SK-MEL-5 (cell line): ENCODE measurements around the gene CCIN. TPM values are rescaled to one million over a fixed set of nuclear protein-coding genes. Genes with fewer than 3 reads are reported as not detected.
A peak's percentile ranks its signal among the peaks of the same experiment; 100 is the strongest.
"Not testable (repeated sequence)": the region's sequence is repeated elsewhere in the genome, so short reads cannot be mapped to it uniquely, and the experiment has no call there.

ENCODE experiments used
- DNase-seq: peaks from one replicate; pipeline ENCODE4 v3.0.0-alpha.2; 2016; ENCODE audit warnings: low read depth, low spot score
- in situ Hi-C: cut with HindIII; loops from 2 replicates; pipeline ENCODE4 v1.10.0; 2016; ENCODE audit warnings: low sequenced_read_pairs, high pct_unique_total_duplicates, low pct_unique_long_range_greater_than_20kb
- polyA plus RNA-seq, 2 experiments: library from polyadenylated mRNA; depleted of rRNA; stranded (reverse); fragments of >200 nt; gene quantifications; 2 replicates each; pipeline ENCODE4 v1.2.3, GENCODE V29; 2015
- total RNA-seq: library from RNA; depleted of rRNA; stranded (reverse); fragments of >200 nt; shearing (Covaris generic); gene quantifications from 2 replicates; pipeline ENCODE4 v1.2.3, GENCODE V29; 2014; rRNA removed

The CCIN gene
- total RNA-seq = not detected in 2 replicates
- polyA plus RNA-seq (2015; cell fraction: cytosol; rRNA removed) = not detected in 2 replicates
- not detected in 2 replicates for polyA plus RNA-seq (2015; cell fraction: nucleus; rRNA removed)

DNA sequence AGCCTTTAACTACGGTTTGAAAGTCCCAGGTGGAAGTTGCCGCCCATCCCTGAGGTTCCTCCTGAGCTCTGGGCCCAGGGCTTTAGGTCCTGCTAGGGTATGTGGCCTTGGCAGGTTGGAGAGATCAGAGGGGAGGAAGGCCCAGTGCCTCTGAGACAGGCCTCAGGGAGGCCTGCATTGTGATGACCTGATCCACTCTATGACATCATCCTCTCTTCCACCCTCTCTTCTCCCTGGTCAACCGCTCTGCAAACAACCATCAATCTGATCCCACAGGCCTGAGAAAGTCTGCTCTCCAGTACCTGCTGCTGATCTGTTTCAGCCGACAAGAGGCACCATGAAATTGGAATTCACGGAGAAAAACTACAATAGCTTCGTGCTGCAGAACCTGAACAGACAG, at the start of gene CCIN:
CCIN (plus strand) TSS at position 223 of the 400 bp plus-strand sequence; CDS start at position 338, 115 bp downstream.
- in situ Hi-C loops = no loop called here
- no peak for DNase-seq

DNA sequence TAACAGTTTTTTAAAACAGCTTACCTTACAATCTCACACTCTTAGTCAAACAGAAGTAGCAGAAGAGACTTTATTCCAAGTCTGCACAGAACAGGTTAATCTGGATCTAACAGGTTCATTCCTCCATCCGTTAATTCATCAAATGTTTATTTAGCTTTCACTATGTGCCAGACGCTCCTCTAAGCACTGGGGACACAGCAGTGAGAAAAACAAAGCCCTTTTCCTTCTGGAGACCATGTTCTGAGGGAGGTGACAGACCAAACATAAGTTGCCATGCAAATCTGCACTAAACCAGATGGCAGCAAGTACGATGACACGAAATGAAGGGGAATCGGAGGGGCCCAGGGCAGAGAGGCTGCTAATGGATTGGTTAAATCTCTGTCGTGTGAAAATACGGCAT, 49.7 kb upstream of the CCIN start:
- in situ Hi-C loops = no loop called here

DNA sequence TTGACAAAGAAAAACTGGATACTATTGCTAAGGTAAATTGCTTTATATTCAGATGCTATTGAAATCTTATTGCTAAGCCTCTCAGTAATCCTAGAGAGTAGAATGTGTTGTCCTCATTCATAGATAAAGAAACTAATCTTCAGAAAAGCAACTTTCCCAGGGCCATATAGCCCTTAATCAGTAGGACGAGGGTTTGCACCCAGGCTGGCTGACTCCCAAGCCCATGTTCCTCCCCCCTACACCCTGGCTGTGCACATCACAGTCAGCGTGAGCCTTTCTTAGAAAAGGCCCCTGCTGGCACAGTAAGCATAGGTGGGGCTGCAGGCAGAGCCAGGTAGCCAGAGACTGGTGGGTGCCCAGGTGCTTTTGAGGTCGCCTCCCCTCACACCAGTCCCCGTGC, 48.5 kb upstream of the CCIN start:
- no peak for DNase-seq
- in situ Hi-C loops = no loop called here

More for the DNA sequence above, 49.7 kb upstream of the CCIN start:
- no peak for DNase-seq

DNA sequence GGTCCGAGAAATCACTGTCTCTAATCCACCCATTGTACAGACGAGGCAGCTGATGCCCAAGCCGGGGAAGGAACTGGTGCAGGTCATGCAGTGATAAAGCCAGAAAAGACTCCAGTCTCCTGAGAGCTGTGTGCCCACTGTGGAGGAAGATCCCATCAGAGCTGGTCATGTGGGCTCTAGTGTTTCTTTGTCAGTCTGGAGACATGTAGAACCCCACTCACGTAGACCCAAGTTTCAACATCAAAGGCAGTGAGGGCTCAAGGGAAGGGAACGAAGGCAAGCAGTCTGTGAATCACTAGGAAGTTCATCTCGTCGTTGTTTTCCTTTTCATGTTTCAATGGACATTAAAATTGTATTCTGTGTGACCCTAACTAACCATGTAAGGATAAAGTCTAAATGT, 47.2 kb upstream of the CCIN start:
- in situ Hi-C loops = no loop called here
- no peak for DNase-seq

DNA sequence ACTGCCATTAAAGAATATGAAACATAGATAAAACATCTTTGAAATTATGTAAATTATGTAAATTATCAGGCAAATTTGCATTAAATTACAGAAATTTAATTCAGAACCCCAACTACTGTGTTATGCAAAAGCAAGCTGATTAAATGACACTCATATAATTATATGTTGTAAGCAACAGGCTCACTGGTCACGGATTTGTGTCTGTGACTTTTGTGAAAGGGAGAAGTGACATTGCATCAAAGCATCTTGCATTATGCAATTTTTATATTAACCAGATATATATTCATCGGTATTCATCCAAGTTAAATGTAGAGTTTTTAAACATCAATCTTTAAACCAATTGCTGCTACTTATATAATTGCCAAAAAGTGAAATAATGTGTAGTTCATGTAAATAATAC, 45.7 kb upstream of the CCIN start:
- in situ Hi-C loops = no loop called here

DNA sequence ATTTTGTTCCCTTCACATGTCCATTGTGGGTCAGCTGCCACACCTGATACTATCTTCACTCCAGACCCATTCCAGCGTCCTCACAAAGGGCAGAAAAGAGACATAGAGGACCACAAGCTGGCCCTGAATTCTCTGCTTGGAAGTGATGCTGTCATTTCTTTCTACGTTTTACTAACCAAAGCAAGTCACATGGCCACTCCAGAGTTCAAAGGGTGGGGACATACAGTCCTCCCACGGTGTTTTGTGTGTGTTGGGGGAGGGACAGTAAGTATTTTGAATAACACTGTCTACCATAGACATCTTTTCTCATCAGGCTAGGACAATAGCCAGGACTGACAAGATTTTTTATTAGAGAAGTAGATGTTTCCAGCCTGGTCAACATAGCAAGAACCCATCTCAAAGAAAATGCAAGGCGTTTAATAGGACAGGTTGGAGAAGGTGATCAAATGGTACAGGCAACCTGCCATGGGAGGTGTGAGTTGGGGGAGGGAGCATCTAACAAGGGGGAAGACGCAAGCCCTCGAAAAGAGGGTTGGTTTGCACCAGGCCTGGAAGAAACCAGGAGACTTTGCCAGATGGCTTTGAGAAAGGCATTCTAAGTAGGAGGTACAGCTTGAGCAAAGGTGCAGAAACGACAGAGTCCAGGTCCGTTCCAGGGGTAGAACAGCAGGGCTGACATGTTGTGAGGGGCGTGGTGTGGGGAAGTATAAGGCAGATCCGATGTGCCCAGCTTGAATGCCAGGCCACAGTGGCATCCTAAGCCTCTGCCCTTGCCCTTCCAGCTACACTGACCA, 43.9 kb upstream of the CCIN start:
- in situ Hi-C loops = no loop called here
- DNase-seq = no peak

More for the DNA sequence above, 45.7 kb upstream of the CCIN start:
- DNase-seq = no peak

DNA sequence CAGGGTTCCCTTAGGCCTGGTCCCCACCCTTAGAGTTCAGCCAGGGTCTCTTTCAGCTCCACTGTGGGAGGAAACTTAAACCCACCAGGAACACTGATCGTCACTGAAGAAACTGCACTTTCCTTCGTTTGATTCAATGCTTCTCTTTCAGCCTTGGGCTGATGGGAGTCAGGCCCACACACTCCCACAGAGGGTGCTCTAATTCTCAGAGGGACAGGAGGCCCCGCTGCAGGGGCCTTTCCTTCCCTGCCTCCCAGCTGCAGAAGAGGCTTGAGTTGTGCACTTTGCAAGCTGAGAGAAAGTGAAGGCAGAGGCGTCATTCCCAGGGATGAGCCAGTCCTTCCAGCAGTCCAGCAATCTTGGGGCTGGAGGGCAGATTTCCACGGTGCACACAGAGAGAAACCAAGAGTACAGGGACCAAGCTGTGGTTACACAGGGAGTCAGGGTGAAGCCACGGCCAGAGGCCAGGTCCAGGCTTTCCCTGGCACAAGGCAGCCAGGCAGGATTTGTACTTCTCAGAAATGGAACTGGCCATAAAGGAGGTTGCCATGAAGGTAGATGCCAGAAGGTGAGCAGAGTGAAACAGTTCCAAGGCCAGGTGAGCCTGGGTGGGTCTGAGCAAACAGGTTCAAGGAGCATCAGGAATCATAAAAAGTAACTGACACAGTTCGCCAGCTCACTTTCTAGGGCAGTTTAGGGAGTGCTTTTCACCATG, 43.0 kb upstream of the CCIN start:
- in situ Hi-C loops = no loop called here
- DNase-seq = no peak

DNA sequence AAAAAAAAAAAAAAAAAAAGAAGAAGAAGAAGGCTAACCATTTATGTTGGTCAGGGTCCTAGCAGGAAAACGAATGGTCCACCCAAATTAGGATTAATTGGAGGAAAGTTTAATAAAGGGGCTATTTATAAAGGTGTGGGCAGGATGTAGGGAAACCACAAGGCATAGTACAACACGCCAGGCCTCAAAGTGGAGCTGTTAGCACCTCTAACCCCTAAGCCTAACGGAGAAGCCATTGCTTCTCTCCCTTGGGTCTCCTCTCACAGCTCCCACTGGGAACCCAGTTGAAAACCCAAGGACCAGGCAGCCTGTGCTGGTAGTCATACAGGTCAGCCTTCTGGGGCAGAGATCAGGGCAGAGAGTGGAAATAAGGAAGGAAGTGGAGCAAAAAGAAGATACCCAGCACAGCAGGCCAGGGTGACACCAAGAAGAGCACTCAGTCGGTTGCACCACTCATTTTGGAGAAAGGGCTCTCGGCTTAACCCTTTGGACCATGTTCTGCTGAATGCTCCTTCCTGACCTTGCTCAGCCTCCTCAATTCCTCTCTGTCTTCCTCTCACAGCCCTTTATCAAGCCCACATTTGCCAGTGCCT, 41.4 kb upstream of the CCIN start:
- in situ Hi-C loops = no loop called here
- DNase-seq = no peak

DNA sequence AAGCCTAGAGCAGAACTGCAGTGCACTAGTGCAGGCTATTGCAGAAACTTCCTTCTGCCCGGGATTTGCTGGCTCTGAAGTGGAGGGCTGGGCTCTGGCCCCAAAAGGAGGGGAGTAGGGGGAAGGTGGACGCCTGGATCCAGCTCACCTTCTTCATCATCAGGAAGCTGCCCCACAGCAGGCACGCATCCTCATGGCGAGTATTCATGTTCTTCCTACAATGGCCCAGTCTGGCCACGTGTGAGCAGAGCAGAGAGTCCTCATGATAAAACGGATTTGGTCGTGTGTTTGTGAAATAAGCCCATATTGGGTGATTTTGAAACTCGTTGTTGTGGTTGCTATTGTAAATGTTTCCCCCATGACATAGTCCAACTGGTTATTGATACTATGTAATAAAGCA, 40.8 kb upstream of the CCIN start:
- DNase-seq = no peak
- in situ Hi-C loops = no loop called here

DNA sequence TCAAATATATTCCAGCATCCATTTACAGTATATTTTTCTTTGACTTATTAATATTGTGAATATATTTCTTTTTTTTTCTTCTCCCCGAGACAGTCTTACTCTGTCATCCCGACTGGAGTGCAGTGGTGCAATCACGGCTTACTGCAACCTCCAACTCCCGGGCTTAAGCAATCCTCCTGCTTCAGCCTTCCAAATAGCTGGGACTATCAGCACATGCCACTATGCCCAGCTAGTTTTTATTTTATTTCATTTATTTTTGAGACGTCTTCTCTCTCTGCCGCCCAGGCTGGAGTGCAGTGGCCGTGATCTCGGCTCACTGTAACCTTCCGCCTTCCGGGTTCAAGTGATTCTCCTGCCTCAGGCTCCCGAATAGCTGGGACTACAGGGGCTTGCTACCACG, 40.0 kb upstream of the CCIN start:
- in situ Hi-C loops = no loop called here
- no peak for DNase-seq

DNA sequence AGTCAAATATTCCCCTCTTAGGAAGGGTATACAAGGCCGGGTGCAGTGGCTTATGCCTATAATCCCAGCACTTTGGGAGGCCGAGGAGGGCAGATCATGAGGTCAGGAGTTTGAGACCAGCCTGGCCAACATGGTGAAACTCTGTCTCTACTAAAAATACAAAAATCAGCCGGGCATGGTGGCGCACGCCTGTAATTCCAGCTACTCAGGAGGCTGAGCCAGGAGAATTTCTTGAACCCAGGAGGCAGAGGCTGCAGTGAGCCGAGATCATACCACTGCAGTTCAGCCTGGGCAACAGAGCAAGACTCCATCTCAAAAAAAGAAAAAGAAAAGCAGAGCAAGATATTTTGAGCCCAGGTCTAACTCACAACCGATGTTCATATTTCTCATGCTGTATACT, 37.5 kb upstream of the CCIN start:
- in situ Hi-C loops, DNase-seq: not testable (repeated sequence)

DNA sequence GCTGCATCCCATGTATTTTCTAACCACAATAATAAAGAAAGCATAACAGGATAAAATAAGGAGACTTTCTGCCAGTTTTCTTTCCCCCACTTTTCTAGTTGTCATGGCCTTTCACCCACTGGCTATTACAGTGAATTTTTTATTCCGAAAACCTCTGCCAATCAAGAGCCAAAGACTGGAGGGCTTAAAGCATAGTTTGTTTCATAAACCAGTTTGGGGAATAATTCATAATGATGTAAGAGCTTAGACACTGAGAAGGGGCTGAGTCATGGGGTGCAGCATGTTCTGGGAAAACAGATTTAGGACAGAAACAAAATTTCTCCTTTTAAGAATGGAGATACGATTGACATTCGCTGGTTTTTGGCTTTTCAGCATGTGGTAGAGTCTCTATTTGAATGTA, 37.1 kb upstream of the CCIN start:
- no peak for DNase-seq
- in situ Hi-C loops = no loop called here

DNA sequence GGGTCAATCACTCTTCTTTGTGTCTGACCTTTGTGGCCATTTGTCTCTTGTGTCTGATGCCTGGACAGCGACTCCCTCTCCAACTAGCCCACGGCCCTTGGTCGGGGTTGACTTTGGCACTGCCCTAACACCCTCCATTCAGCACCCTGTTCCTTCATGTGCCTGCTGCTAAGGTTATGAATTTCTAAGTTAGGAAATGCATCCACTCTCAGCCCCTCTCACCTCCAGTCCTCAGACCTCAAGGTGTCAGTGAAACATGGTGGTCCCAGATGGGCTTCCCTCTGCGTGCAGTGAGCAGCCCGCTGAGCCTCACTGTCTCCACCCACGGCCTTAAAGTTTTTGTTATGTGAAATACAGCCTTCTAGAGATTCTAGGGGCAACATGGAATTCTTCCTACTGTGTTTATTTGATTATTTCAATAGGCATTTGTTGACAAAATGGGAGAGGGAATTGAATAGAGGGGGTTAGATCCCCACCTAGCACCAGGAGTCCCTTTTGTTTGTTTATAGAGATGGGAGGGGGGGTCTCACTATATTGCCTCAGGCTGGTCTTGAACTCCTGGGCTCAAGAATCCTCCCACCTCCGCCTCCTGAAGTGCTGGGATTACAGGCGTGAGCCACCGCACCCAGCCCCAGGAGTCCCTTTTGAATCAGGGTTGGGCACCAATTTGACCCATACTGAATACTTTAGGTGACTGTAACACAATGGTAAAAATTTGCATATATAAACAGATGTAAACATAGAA, 34.3 kb upstream of the CCIN start:
- no peak for DNase-seq
- in situ Hi-C loops = no loop called here

DNA sequence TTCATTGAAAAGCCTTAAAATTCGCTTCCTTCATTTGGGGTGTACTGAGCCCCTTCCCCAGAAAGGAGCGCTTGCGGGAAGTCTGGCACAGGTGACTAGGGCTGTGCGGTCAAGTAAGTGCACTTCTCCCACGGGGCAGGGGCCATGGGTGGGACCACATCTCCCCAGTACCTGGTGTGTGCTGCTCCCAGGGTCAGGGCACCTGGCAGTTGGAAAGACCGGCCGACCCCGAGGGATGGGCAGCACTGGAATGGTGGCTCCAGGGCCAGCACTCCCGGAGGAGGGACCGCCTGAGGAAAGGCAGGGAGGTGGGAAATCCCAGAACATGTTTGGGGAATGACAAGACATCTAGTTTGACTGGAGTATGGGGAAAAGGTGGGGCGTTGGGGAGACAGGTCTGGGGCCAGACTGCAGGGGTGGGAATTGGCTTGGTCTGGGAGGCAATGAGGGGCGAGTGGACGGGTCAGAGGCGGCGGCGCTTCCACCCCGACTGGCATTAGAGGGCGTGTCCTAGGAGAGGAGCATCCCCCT, 33.4 kb upstream of the CCIN start:
- in situ Hi-C loops = no loop called here
- DNase-seq = no peak

DNA sequence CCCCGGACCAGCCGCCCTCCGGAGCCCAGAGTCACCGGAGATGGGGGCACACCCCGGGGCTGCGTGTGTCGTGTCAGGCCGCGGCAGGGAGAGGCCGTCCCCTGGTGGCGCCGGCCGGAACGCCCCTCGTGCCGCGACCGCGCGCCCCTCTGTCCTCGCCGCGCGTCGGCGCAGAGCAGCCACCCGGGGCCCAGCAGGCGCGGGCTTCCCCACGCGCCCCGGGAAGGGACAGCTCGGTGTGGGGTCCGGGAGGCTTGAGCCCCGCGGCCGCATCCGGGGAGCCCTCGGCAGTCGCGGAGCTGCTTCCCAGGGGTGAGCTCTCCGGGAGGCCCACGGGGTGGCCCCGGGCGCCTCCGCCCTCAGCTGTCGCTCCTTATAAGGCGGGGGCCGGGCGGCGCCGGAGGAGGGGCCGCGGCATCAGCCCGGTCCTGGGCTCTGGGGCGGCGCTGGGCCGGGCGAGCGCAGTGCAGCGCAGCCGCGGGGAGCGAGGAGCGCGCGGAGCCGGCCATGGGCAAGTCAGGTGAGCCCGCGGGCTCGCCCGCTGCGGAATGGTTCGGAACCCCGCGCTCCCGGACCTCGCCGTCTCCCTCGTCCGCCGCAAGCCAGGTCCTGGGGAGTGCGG, 32.8 kb upstream of the CCIN start, which contains the start of gene GLIPR2:
GLIPR2 (plus strand) TSS at position 462 of the 622 bp plus-strand sequence; CDS start at position 508, 46 bp downstream.
- peak; percentile 36 for DNase-seq
- in situ Hi-C loops = no loop called here

DNA sequence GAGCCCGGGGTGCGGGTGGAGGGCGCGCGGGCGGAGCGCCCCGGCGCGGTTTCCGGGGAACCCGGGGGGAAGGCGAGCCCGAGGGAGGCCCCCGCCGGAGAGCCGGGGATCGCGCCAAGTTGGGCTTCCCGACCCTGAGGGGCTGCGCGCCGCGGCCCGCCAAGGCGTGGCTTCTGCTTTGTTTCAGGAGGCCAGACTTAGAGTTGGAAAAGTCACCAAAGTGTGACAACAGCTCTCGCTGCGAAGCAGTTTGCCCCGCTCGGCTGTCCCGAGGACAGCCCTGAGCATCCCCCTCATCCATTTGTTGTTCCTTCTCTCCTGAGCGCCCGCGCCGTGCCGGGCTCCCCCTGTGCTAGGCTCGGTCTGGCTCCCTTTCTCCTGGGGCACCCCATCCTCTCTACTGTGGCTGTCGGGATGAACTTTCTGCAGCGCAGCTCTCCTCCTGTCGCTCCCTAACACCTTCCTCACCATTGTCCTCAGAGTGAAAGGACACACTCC, 32.2 kb upstream of the CCIN start:
- DNase-seq = no peak
- in situ Hi-C loops = no loop called here
